ENCODE data around the gene ADGRF3. TPM values are rescaled to one million over a fixed set of nuclear protein-coding genes. Genes with fewer than 3 reads are reported as not detected.
"Not testable (repeated sequence)": the region's sequence is repeated elsewhere in the genome, so short reads cannot be mapped to it uniquely, and the experiment has no call there.

Gene ADGRF3
- total RNA-seq, 2 experiments from 2014 or later, result 0.96 to 1.3 TPM

- Histone ChIP-seq H3K27me3 (ENCODE audit: control insufficient read depth in 1 of 2, insufficient read depth in 2 of 2, low read length in 2 of 2) (no peaks in the 10 kb centered on the region), H3K9me3 (ENCODE audit: control insufficient read depth in 1 of 2, insufficient read depth in 1 of 2, low read length in 2 of 2) (no peaks in the 10 kb centered on the region), H3K27ac (ENCODE audit: low read depth in 1 of 2, low read length in 2 of 2) (no peak overlapping the region), H3K36me3 (ENCODE audit: insufficient read depth, low read length) (peaks cover 37% of the 10 kb centered on the region), H3K4me3 (ENCODE audit: low read length) (no peak overlapping the region), H3K4me1 (ENCODE audit: insufficient read depth, low read length) (no peaks in the 10 kb centered on the region)
- Mint-ChIP-seq H3K4me1 (ENCODE audit: low read depth) (no peaks in the 10 kb centered on the region), H3K4me3 (no peak overlapping the region), H3K9me3 (no peaks in the 10 kb centered on the region), H3K36me3 (ENCODE audit: low read depth) (peaks cover 57% of the 10 kb centered on the region), H3K27ac (no peak overlapping the region), H3K27me3 (no peaks in the 10 kb centered on the region)
- no peak for DNase-seq
- POLR2A ChIA-PET, result no interaction called here
- no peak for ATAC-seq (ENCODE audit: poor library complexity)
- CTCF ChIA-PET, result no interaction called here
- TF ChIP-seq, protein P1, sequence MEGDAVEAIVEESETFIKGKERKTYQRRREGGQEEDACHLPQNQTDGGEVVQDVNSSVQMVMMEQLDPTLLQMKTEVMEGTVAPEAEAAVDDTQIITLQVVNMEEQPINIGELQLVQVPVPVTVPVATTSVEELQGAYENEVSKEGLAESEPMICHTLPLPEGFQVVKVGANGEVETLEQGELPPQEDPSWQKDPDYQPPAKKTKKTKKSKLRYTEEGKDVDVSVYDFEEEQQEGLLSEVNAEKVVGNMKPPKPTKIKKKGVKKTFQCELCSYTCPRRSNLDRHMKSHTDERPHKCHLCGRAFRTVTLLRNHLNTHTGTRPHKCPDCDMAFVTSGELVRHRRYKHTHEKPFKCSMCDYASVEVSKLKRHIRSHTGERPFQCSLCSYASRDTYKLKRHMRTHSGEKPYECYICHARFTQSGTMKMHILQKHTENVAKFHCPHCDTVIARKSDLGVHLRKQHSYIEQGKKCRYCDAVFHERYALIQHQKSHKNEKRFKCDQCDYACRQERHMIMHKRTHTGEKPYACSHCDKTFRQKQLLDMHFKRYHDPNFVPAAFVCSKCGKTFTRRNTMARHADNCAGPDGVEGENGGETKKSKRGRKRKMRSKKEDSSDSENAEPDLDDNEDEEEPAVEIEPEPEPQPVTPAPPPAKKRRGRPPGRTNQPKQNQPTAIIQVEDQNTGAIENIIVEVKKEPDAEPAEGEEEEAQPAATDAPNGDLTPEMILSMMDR (IDR thresholded peaks at IDR 0.05), result no peak
- intact Hi-C loops (cut with DNase I, micrococcal nuclease), result no loop called here
Observed at GRCh38 chr2:26273501-26273900, 73.1 kb downstream of the ADGRF3 start.

DNA sequence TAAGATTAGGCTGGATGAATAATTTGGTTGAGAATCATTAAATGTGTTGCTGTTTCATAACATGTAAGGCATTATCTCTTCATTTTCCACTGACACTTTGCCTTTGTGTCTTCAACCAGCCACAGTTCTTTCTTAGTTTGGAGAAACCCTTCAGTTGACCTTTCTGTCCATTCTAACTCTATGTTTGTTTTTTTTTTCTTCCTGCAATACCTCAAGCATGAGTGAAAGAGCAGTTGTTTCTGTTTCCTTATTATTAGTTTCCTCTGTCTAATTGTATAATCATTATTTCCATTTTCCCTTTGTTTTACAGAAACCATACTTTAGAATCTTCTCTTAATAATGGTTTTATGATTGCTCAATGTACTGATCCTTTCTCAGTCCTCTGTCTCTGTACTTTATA is 76.2 kb downstream of the ADGRF3 start:
- no peaks in the 10 kb centered on the region for H3K4me1 Mint-ChIP-seq (ENCODE audit: low read depth)
- CTCF ChIA-PET, result no interaction called here
- TF ChIP-seq, protein P1 (IDR thresholded peaks at IDR 0.05), result no peak
- H3K4me3 Mint-ChIP-seq, result no peak overlapping the region
- POLR2A ChIA-PET, result no interaction called here
- no peaks in the 10 kb centered on the region for H3K9me3 Mint-ChIP-seq
- H3K9me3 ChIP-seq (ENCODE audit: control insufficient read depth in 1 of 2, insufficient read depth in 1 of 2, low read length in 2 of 2), result no peaks in the 10 kb centered on the region
- H3K4me3 ChIP-seq (ENCODE audit: low read length), result no peak overlapping the region
- no peaks in the 10 kb centered on the region for H3K27me3 ChIP-seq (ENCODE audit: control insufficient read depth in 1 of 2, insufficient read depth in 2 of 2, low read length in 2 of 2)
- no peak for ATAC-seq (ENCODE audit: poor library complexity)
- peaks cover 17% of the 10 kb centered on the region for H3K36me3 ChIP-seq (ENCODE audit: insufficient read depth, low read length)
- no peak overlapping the region for H3K27ac ChIP-seq (ENCODE audit: low read depth in 1 of 2, low read length in 2 of 2)
- intact Hi-C loops (cut with DNase I, micrococcal nuclease), result no loop called here
- no peak for DNase-seq
- no peak overlapping the region for H3K27ac Mint-ChIP-seq
- no peaks in the 10 kb centered on the region for H3K4me1 ChIP-seq (ENCODE audit: insufficient read depth, low read length)
- H3K36me3 Mint-ChIP-seq (ENCODE audit: low read depth), result peaks cover 38% of the 10 kb centered on the region
- H3K27me3 Mint-ChIP-seq, result no peaks in the 10 kb centered on the region

DNA sequence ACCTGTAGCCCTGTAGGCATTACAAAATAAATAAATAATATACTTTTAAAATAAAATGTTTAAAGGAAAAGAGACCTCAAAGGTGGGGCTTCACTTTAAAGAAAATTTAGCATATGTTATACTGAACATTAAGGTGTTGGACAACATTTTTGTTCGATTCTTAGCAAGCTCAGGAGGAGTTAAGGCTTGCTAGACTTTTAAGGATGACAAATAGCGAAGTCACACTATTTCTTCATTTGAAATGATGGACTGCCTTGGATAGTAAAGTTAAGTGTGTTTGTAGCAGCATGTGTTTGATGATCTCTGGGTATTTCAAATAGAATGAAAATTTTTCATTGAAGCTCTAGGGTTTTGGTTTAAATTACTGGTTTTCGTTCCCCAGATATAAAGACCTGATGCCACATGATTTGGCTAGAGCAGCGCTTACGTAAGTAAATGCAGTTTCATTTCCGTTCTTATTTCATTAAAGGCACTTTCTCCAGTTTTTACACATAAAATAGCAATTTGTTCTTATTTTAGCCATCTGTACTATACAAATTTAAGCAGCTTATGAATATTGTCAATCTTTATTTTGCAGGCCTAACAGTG is 76.9 kb downstream of the ADGRF3 start:
- H3K4me3 Mint-ChIP-seq, result no peak overlapping the region
- intact Hi-C loops (cut with DNase I, micrococcal nuclease), result no loop called here
- no peak overlapping the region for H3K4me3 ChIP-seq (ENCODE audit: low read length)
- ChIA-PET POLR2A (no interaction called here), CTCF (no interaction called here)
- no peaks in the 10 kb centered on the region for H3K4me1 Mint-ChIP-seq (ENCODE audit: low read depth)
- peak overlapping the region; percentile 30 for H3K27ac Mint-ChIP-seq
- peaks cover 35% of the 10 kb centered on the region for H3K36me3 Mint-ChIP-seq (ENCODE audit: low read depth)
- no peak for ATAC-seq (ENCODE audit: poor library complexity)
- H3K4me1 ChIP-seq (ENCODE audit: insufficient read depth, low read length), result no peaks in the 10 kb centered on the region
- H3K9me3 Mint-ChIP-seq, result no peaks in the 10 kb centered on the region
- no peaks in the 10 kb centered on the region for H3K27me3 ChIP-seq (ENCODE audit: control insufficient read depth in 1 of 2, insufficient read depth in 2 of 2, low read length in 2 of 2)
- no peaks in the 10 kb centered on the region for H3K27me3 Mint-ChIP-seq
- TF ChIP-seq, protein P1 (IDR thresholded peaks at IDR 0.05), result no peak
- peaks cover 14% of the 10 kb centered on the region for H3K36me3 ChIP-seq (ENCODE audit: insufficient read depth, low read length)
- no peak overlapping the region for H3K27ac ChIP-seq (ENCODE audit: low read depth in 1 of 2, low read length in 2 of 2)
- H3K9me3 ChIP-seq (ENCODE audit: control insufficient read depth in 1 of 2, insufficient read depth in 1 of 2, low read length in 2 of 2), result no peaks in the 10 kb centered on the region
- peak in 2 of 14 experiments; percentile 8 to 23 for DNase-seq

- H3K27ac ChIP-seq (ENCODE audit: low read depth in 1 of 2, low read length in 2 of 2); H3K4me1 ChIP-seq (ENCODE audit: insufficient read depth, low read length); H3K9me3 Mint-ChIP-seq; H3K4me1 Mint-ChIP-seq (ENCODE audit: low read depth); H3K4me3 ChIP-seq (ENCODE audit: low read length); H3K9me3 ChIP-seq (ENCODE audit: control insufficient read depth in 1 of 2, insufficient read depth in 1 of 2, low read length in 2 of 2); POLR2A ChIA-PET; H3K27ac Mint-ChIP-seq; H3K27me3 ChIP-seq (ENCODE audit: control insufficient read depth in 1 of 2, insufficient read depth in 2 of 2, low read length in 2 of 2); DNase-seq; intact Hi-C loops (cut with DNase I, micrococcal nuclease); H3K27me3 Mint-ChIP-seq; H3K4me3 Mint-ChIP-seq; ATAC-seq (ENCODE audit: poor library complexity): not testable (repeated sequence)
- CTCF ChIA-PET, result interaction anchor here (1.6 kb wide), 1 partner anchor 12 kb away, joined by 3 read pairs; no protein-coding TSS in a partner anchor
- peaks cover 13% of the 10 kb centered on the region for H3K36me3 ChIP-seq (ENCODE audit: insufficient read depth, low read length)
- peaks cover 32% of the 10 kb centered on the region for H3K36me3 Mint-ChIP-seq (ENCODE audit: low read depth)
Observed at GRCh38 chr2:26268670-26269385, 77.8 kb downstream of the ADGRF3 start.
